ENCODE measurements around the gene CABCOCO1. TPM values are rescaled to one million over a fixed set of nuclear protein-coding genes. Genes with fewer than 3 reads are reported as not detected.
A peak's percentile ranks its signal among the peaks of the same experiment; 100 is the strongest.
"Not testable (repeated sequence)": the region's sequence is repeated elsewhere in the genome, so short reads cannot be mapped to it uniquely, and the experiment has no call there.

The CABCOCO1 gene
- total RNA-seq, 1 donor from 2014 or later: 0.13 TPM

DNA sequence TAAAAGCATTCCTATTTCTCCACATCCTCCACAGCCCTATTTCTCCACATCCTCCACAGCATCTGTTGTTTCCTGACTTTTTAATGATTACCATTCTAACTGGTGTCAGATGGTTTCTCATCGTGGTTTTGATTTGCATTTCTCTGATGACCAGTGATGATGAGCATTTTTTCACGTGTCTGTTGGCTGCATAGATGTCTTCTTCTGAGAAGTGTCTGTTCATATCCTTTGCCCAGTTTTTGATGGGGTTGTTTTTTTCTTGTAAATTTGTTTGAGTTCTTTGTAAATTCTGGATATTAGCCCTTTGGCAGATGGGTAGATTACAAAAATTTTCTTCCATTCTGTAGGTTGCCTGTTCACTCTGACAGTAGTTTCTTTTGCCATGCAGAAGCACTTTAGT lies 49.4 kb downstream of the CABCOCO1 start:
- not testable (repeated sequence) for DNase-seq (ENCODE audit: low read depth)

DNA sequence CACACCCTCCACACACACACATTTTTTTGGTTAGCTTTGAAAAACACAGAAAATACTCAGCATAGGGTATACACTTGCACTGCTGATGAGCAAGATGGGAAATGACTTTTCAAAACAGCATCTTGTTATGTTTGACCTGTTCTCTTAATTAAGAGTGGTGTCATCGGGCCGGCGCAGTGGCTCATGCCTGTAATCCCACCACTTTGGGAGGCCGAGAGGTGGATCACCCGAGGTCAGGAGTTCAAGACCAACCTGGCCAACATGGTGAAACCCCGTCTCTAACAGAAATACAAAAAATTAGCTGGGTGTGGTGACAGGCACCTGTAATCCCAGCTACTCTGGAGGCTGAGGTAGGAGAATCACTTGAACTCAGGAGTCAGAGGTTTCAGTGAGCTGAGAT lies 56.7 kb downstream of the CABCOCO1 start:
- not testable (repeated sequence) for DNase-seq (ENCODE audit: low read depth)

DNA sequence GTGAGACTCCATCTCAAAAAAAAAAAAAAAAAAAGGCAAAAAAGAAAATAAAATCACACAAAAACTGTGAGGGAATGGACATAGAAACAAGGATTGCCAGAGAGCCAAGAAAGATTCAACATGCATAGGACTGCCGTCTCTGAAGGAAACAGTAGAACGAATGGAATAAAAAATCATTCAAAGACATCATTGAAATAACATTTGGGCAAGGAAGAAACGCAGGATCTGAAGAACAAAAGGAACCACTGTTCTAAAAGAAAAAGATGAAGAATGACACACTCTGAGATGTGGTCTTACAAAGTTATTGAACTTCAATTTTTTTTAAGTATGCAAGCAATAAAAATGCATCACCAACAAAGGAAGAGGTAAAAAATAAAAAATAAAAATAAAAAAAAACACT lies 57.2 kb downstream of the CABCOCO1 start:
- DNase-seq (ENCODE audit: low read depth): no peak

DNA sequence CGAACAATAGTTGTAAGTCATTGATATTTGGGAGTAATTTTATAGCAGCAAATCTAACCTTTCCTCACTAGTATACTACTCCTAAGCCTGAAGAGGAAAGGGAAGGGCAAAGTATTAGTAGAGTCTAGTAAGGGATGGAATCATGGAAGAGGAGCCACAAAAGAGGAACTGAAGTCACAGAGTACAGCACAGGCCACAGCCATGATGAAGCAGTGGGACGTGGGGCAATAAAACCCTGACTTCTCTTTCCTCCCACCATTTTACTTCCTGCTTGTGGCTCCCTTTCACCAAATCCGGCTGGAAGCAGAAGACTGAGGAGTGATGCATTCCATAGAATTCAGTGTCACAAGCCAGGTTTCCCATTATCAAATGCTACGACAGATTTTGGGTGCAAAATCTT lies 58.7 kb downstream of the CABCOCO1 start:
- no peak for DNase-seq (ENCODE audit: low read depth)

DNA sequence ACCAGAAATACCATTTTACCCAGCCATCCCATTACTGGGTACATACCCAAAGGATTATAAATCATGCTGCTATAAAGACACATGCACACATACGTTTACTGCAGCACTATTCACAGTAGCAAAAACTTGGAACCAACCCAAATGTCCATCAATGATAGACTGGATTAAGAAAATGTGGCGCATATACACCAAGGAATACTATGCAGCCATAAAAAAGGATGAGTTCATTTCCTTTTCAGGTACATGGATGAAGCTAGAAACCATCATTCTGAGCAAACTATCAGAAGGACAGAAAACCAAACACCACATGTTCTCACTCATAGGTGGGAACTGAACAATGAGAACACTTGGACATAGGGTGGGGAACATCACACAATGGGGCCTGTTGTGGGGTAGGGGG lies 62.5 kb downstream of the CABCOCO1 start:
- DNase-seq (ENCODE audit: low read depth): not testable (repeated sequence)

DNA sequence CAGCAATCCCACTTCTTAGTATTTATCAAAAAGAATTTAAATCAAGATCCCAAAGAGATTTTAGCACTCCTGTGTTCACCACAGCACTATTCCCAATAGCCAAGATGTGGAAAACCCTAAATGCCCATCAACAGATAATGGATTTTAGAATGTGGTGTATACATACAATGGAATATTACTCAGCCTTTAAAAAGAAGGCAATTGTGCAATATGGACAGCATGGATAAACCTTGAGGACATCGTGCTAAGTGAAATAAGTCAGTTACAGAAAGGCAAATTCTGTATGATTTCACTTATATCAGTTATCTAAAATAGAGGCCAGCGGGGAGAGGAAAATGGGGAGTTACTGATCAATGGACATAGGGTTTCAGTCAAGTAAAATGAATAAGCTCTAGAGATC lies 66.9 kb downstream of the CABCOCO1 start:
- DNase-seq (ENCODE audit: low read depth): no peak

DNA sequence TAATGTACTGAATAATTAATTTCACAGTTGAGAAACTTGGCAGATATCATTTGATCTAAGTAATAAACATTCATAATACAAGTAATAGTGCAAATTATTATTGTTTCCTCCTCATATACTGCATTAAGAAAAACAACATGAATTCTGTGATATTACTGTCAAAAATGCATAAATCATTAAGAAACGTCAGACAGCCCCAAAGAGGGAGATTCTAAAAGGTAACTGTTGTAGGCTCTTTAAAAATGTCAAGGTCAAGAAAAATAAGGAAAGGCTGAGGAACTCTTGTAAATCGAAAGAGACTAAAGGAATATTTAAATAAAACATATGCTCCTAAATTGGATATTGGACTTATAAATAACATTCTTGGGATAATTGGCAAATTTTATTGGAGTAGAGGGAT lies 67.9 kb downstream of the CABCOCO1 start:
- DNase-seq (ENCODE audit: low read depth): no peak

DNA sequence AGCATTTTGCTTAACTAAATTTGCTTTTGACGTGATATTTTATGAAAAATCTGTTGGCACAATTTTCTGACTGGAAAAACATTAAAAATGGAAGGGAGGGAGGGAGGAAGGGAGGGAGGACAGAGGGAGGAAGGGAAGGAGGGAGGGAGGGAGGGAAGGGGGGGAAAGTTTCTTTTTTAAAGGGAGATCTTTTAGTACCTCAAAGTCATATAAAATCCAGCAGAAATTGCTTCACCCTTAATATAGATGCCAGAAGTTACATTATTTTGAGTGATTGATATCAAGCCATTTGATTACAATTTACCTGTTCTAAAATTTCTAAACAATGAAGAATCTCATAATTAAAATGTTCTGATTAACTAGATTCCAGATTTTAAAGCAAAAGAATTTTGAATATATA lies 68.9 kb downstream of the CABCOCO1 start:
- no peak for DNase-seq (ENCODE audit: low read depth)

DNA sequence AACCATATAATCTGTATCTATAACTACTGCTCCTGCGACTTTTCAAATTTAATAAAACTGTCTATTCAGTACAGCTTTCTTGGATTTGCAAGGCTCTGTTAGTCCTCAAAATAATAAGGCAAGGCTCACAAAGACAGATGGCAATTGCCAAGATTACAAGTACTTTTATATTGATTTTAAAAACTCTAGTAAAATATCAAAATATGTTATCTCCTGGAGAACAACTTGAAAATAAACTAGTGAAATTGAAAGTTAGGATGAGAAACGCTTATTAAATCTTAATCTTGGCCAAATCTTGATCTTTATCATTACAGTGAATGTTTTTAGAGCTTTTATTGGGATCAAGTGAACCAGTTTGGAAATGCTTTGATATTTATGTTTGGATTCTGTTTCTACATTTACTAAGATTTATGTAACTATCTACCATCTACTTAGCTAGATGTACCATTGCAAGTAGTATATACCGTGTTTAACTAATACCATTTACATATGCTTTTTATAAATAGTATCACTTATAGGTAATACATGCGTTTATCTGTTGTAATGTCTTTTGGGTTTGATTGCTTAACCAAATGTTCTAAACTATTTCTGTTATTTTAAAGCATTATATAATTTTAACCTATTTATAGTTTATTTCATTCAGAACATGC lies 70.0 kb downstream of the CABCOCO1 start:
- DNase-seq (ENCODE audit: low read depth): no peak

DNA sequence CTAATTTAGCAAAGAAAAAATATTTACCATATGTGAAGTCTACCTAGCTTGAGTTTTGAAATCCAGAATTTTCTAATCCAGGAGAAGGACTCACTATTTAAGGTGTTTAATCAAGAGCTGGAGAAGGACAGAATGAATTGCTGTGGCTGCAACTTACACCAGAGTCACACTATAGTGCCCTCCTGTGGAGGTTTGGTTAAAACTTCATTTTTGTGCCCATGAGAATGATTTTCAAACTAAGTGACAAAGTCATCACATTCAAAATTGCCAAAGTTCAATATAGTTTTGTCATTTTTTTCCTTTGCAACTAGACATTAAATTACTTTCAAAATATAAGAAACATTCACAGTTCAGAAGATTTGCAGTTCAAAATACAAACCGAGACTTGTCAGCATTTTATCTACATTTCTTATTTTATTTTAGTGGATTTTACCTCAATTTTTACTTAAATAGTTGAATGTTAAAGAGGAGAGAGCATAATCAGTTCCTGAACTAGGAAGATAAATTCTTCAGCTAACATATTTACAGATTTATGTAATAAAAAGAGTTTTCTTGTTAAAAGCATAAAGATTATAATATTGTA lies 70.7 kb downstream of the CABCOCO1 start:
- DNase-seq (ENCODE audit: low read depth): peak; percentile 71

DNA sequence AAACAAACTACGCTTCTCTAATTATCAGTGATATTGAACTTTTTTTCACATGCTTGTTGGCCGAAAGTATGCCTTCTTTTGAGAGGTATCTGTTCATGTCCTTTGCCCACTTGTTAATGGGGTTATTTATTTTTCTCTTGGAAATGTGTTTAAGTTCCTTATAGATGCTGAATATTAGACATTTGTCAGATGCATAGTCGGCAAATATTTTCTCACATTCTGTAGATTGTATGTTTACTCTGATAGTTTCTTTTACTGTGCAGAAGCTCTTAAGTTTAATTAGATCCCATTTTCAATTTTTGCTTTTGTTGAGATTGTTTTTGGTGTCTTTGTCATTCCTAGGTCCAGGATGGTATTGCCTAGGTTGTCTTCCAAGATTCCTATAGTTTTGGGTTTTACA lies 73.2 kb downstream of the CABCOCO1 start:
- no peak for DNase-seq (ENCODE audit: low read depth)

DNA sequence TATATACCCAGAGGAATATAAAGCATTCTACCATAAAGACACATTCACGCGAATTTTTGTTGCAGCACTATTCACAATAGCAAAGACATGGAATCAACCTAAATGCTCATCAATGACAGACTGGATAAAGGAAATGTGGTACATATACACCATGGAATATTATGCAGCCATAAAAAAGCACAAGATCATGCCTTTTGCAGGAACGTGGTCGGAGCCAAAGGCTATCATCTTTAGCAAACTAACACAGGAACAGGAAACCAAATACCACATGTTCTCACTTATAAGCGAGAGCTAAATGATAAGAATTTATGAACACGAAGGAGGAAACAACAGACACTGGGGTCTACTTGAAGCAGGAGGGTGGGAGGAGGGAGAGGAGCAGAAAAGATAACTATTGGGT lies 74.7 kb downstream of the CABCOCO1 start:
- not testable (repeated sequence) for DNase-seq (ENCODE audit: low read depth)

DNA sequence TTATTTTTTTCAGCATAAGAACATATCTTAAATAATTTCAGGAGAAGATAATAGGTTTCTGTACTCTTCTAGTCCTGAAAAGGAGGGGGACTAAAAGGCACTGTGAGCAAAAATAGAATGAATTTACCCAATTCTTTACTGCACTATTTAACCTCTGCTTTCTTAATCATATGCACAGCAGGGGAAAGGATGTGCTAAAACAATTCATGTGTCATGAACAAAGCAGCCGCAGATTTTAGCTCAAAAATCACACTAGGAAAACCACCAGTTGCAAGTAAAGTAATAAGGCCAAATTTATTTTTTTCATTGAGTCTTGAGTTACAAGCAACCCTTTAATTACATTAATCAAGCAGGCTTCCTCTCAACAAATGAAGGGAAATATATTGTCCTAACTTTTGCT lies 80.1 kb downstream of the CABCOCO1 start:
- DNase-seq (ENCODE audit: low read depth): no peak

DNA sequence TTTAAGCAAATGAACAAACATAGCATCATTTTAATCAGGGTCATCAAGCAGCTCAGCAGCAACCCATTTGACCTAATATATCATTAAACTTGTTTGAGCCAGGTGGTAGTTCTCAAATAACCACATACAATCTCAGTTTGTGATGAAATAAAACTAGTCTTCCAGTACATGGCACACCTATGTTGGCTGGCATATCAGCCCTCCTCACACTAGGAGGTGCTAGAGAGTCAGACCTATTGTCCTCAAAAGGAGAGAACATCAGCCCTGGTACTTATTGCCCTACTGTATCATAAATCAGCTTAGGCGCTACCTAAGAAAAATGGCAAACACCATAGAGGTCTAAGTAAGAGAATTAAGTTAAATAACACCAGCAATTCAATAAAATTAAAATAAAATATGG lies 81.7 kb downstream of the CABCOCO1 start:
- DNase-seq (ENCODE audit: low read depth): no peak

DNA sequence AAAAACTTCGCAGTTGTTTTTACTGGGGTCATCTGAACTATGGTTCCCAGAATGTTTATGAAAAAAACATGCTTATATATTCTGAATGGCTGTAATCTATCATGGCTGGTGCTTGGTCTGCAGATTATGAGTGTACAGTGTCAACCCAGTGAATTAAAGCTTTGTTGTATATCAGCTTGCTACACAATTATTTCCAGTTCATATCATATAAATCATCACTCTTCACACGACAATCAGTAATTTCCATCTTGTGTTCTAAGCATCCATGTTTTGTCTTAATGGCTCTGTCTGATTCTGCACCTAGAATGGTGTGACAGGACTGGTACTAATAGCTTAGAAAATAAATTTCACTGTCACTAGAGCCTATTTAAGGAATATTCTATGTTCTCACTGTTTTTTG lies 83.6 kb downstream of the CABCOCO1 start:
- no peak for DNase-seq (ENCODE audit: low read depth)

DNA sequence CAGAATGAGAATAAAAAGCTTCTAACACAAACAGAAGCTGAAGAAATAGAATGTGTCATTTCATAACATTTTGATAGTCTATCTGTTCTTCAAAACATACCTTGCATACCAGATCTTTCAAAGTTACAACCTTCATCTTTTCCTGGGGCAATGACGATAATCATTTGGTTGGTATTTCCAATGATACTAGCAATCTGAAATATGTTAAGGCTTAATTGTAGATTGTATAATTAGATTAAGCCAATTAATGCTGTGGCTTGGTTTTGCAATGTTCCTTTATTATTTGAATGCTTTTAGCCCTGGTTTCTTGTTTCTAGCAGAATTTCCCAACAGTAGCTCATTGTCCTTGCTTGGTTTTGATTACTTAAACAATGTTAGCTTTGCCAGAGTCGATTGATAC lies 84.6 kb downstream of the CABCOCO1 start:
- DNase-seq (ENCODE audit: low read depth): no peak

DNA sequence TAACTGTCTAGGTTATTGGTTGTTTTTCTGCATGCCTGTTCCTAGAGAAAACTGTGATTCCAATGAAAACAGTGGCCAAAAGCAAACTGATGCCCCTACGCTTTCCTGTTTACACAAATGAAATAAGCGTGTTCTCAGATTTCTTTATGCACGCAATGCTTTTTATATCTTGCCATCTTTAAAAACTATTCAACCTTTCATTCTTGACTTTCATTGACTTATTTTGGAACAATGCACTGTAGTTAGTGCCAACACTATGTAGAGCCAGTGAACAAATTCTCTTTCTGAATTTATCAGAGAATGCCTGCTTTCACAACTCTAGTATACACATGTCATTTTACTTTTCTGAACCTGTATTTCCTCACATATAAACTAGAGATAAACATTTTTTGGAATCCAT lies 86.6 kb downstream of the CABCOCO1 start:
- DNase-seq (ENCODE audit: low read depth): no peak

DNA sequence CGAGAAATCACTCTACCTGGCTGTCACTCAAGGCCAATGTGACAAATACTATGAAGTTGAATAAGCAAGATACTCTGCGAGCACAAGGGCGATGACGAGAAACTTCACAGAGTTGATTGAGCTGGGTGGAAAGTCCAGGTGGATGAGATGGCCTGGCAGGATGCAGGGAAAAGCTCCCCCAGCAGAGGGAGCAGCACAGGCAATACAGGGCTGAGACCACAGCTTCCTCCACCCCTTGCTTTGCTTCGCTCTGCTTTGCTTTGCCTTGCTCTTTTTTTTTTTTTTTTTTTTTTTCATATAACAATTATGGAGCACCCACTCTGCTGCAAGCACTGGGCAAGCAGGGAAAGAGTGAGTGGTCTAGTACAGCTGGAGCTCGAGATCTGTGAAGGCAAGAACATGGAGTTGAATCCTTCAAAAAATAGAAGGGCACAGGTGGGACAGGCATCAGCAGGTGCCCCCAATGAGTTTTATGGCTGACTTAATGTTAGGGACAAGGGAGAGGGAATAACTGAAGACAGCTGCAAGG lies 88.3 kb downstream of the CABCOCO1 start:
- DNase-seq (ENCODE audit: low read depth): peak; percentile 73

DNA sequence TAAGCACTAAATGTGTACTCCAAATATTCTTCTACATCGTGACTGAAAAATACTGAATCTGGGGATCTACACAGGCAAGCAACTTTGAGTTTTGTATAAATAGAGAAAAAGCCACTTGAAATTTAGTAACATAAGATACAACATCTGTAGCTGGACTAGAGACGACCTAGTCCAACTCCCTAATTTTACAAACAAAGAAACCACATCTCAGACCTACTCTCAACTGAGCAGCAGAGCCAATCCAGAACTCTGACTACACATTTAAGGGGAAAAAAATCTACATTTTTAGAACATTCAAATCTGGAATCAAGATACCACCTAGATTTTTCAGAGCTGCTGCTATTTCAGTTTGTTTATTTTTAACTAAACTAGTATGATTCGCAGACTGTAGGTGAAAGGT lies 88.9 kb downstream of the CABCOCO1 start:
- no peak for DNase-seq (ENCODE audit: low read depth)

DNA sequence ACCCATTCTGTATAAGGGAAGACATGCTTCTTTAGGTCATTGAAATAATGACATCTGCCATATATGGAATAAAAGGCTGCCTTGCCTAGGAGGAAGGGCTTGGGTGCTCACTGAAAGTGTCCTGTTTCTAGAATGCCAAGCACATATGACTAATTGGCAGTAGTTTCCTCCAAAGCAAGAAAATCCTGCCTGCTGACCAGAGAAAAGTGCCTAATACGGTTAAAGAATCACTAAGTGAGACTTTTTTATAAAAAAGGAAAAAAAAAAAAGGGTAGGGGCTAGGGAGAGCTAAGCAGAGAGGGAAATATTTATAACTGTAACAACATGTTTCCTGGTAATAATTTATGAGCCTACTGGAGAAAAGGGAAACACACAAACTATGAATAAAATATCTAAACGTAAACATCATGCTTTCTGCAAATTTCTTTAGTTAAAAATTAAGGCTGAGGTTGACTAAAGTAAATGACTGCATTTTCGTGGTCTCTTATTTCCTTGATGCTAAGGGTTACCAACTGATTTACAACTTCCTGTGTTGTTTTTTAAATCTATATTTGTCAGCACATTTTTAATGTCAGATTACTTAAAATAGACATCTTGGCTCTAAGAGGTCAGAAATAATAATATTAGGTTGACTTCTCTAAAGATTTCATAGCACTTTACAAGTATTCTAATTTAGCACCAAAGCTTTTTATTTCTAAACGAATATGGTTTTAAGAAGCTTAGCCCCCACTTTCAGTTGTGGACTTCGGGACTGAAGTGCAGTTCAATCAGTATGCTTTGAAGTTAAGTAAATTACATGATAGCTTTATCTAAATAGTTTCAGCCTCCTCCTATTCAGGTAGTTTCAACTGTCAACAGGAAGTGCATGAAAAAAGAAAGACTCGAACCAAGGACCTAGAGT lies 89.6 kb downstream of the CABCOCO1 start:
- DNase-seq (ENCODE audit: low read depth): peak; percentile 61

DNA sequence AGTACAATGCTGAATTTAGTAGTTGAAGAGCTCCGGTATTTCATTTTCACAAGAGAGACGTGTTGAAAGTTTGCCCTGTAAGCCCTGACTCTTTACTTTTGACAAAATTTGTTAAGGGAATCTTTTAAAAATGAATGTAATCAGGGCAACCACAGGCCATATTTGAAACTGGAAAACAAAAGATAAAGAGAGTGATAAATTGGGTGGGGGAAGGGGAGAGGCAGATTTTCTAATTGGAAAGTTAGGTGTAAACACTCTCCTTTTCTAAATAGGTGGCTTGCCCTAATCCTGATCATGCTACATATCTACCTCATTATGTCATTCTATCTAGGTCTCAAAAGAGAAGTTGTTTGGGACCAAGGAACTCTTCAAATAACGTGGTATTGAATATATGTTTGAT lies 90.7 kb downstream of the CABCOCO1 start:
- DNase-seq (ENCODE audit: low read depth): no peak

All from myocyte (in vitro differentiated cells).